T follicular helper cell (primary cell): ENCODE results near the gene FAM120C.
A peak's percentile ranks its signal among the peaks of the same experiment; 100 is the strongest.

Experiments
- DNase-seq: peaks from one replicate; pipeline ENCODE4 v3.0.0-alpha.2; 2020; ENCODE audit warnings: low read depth

FAM120C gene

GRCh38 chrX:54043056-54043455 is 140.0 kb downstream of the FAM120C start:
- no peak for DNase-seq

DNA sequence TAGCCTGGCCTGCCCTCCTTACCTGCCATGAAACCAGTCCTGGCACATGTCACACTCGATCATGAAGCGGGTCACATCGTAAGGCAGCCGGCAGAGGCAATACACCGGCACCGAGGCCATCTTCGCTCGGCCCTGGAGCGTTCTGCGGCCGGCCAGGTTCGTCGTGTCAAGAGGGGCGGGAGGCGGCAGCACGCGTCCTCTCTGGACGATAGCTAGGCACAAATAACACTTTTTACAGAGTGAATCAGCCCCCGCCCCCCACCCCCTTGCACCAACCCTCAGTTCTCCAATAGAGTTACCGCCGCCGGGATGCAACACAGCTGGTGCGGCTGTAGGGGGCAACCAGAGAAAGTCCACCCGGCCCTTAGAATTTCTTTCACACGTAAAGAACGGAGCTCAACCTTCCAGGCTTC is 140.4 kb downstream of the FAM120C start:
- DNase-seq: peak; percentile 12

- DNase-seq: no peak
These were observed 152.7 kb downstream of the FAM120C start for GRCh38 chrX:54030329-54030728.

GRCh38 chrX:54029529-54030143 is 153.4 kb downstream of the FAM120C start:
- no peak for DNase-seq

- no peak for DNase-seq
These were observed 158.7 kb downstream of the FAM120C start for GRCh38 chrX:54024350-54024749.
